AG09319 (cell line): ENCODE data around the gene GLOD4.

Source experiments
- DNase-seq: peaks from one replicate; pipeline ENCODE4 v3.0.0-alpha.2; 2010; ENCODE audit warnings: low read depth; ENCODE audit errors: extremely low read depth
- CTCF ChIP-seq: IDR thresholded peaks from 2 replicates; pipeline ENCODE4 v1.5.1; 2011; ENCODE audit warnings: low read depth, mild to moderate bottlenecking, inconsistent platforms, low read length, moderate library complexity

GLOD4 gene

GRCh38 chr17:740240-741017 is 41.7 kb downstream of the GLOD4 start:
- no peak for DNase-seq
- TF ChIP-seq CTCF, result no peak

GRCh38 chr17:737561-738113 is 44.4 kb downstream of the GLOD4 start:
- no peak for DNase-seq
- no peak for TF ChIP-seq CTCF

- TF ChIP-seq CTCF, result no peak
- DNase-seq, result no peak
Measured at GRCh38 chr17:733743-734142, 48.3 kb downstream of the GLOD4 start.

- DNase-seq, result no peak
- no peak for TF ChIP-seq CTCF
Measured at GRCh38 chr17:732902-733720, 49.0 kb downstream of the GLOD4 start.

GRCh38 chr17:732067-732901 is 49.8 kb downstream of the GLOD4 start, which contains the start of gene TLCD3A:
TLCD3A (plus strand) TSS chr17:732596; CDS start chr17:732648, 52 bp downstream.
- TF ChIP-seq CTCF, result no peak
- no peak for DNase-seq

- no peak for TF ChIP-seq CTCF
- no peak for DNase-seq
Measured at GRCh38 chr17:731644-732066, 50.4 kb downstream of the GLOD4 start.
